ENCODE data around the gene ITPRIPL1.

Gene ITPRIPL1

DNA sequence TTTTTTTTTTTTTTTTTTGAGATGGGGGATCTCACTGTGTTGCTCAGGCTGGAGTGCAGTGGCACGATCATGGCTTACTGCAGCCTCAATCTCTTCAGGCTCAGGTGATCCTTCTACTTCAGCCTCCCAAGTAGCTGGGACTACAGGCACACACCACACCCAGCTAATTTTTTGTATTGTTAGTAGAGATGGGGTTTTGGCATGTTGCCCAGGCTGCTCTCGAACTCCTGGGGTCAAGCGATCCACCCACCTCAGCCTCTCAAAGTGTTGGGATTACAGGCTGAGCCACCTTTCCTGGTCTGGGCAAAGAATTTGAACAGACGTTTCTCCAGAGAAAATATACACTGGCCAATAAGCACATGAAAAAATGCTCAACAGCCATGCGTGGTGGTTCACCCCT, 16.9 kb upstream of the ITPRIPL1 start:
- H3K4me3 ChIP-seq (ENCODE audit: low read depth, low read length) = no peak overlapping the region
- no peak for DNase-seq (ENCODE audit: low read depth)
- TF ChIP-seq MYC (IDR thresholded peaks at IDR 0.05; ENCODE audit: low read depth, low read length) (no peak), POLR2A (IDR thresholded peaks at IDR 0.05; ENCODE audit: extremely low read depth, insufficient read length) (no peak), MAX (IDR thresholded peaks at IDR 0.05; ENCODE audit: low read depth, low read length) (no peak), CTCF (IDR thresholded peaks at IDR 0.05; ENCODE audit: low read depth, low read length) (no peak)

DNA sequence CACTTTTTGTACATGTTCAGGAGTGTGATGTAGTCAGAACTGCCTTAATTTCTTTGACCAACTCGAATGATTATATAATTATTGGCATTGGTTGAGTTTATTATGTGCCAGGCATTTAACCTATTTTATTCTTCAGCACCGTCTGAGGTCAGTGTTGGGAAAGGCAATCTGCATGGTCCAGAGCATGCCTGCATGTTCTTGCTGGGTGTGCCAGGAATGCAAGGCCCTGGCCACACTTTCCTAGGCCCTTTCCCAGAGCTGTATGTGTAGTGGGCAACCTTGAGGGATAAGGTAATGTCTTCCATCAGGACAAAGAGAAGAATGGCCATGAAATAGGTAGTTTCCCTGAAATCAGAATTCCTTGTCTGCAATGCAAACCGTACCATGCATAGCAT, 10.1 kb upstream of the ITPRIPL1 start:
- no peak overlapping the region for H3K4me3 ChIP-seq (ENCODE audit: low read depth, low read length)
- no peak for TF ChIP-seq MAX (IDR thresholded peaks at IDR 0.05; ENCODE audit: low read depth, low read length)
- TF ChIP-seq CTCF (IDR thresholded peaks at IDR 0.05; ENCODE audit: low read depth, low read length) = no peak
- TF ChIP-seq POLR2A (IDR thresholded peaks at IDR 0.05; ENCODE audit: extremely low read depth, insufficient read length) = no peak
- TF ChIP-seq MYC (IDR thresholded peaks at IDR 0.05; ENCODE audit: low read depth, low read length) = no peak
- DNase-seq (ENCODE audit: low read depth) = no peak

GRCh38 chr2:96315400-96316071, 9.6 kb upstream of the ITPRIPL1 start:
- DNase-seq (ENCODE audit: low read depth) = peak; percentile 79
- no peak for TF ChIP-seq POLR2A (IDR thresholded peaks at IDR 0.05; ENCODE audit: extremely low read depth, insufficient read length)
- no peak for TF ChIP-seq CTCF (IDR thresholded peaks at IDR 0.05; ENCODE audit: low read depth, low read length)
- TF ChIP-seq MYC (IDR thresholded peaks at IDR 0.05; ENCODE audit: low read depth, low read length) = no peak; the same call in 1 of the 2 replicates
- TF ChIP-seq MAX (IDR thresholded peaks at IDR 0.05; ENCODE audit: low read depth, low read length) = no peak
- peak overlapping the region; percentile 32 for H3K4me3 ChIP-seq (ENCODE audit: low read depth, low read length)

DNA sequence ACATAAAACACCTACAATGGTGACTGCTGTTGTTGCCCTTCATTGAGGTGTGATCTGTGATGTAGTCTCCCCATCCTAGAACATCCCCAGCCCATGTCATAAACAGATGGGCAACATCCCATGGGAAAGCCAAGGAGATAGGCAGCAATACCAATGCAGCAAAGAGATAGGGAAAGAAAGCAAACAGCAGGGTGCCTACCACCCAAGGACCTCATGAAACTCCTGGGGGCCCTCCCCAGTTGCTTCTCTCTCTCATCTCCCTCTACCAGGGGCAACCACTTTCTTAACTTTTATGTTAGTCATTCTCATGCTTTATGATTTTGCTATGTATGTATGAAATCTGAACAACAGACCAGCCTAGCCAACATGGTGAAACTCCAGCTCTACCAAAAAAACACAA, 8.1 kb upstream of the ITPRIPL1 start:
- TF ChIP-seq CTCF (IDR thresholded peaks at IDR 0.05; ENCODE audit: low read depth, low read length) (no peak), MAX (IDR thresholded peaks at IDR 0.05; ENCODE audit: low read depth, low read length) (no peak), POLR2A (IDR thresholded peaks at IDR 0.05; ENCODE audit: extremely low read depth, insufficient read length) (no peak), MYC (IDR thresholded peaks at IDR 0.05; ENCODE audit: low read depth, low read length) (no peak)
- no peak overlapping the region for H3K4me3 ChIP-seq (ENCODE audit: low read depth, low read length)
- no peak for DNase-seq (ENCODE audit: low read depth)

GRCh38 chr2:96317584-96317997, 7.5 kb upstream of the ITPRIPL1 start:
- H3K4me3 ChIP-seq (ENCODE audit: low read depth, low read length) = no peak overlapping the region
- DNase-seq (ENCODE audit: low read depth) = no peak
- TF ChIP-seq CTCF (IDR thresholded peaks at IDR 0.05; ENCODE audit: low read depth, low read length) (no peak), MYC (IDR thresholded peaks at IDR 0.05; ENCODE audit: low read depth, low read length) (no peak), POLR2A (IDR thresholded peaks at IDR 0.05; ENCODE audit: extremely low read depth, insufficient read length) (no peak), MAX (IDR thresholded peaks at IDR 0.05; ENCODE audit: low read depth, low read length) (no peak)

Measured in NB4 (cell line).